Prostate gland (tissue), 2 donors: ENCODE results near the gene VTA1.

Experiments
- CTCF ChIP-seq, 4 experiments: fragments of 200-600 bp in 2 of 4; fragments of 450-650 bp in 2 of 4; sonication (generic) in 2 of 4; IDR thresholded peaks; 1 replicate in 3 of 4; 2 replicates in 1 of 4; pipeline ENCODE4 v1.5.1; 2016 to 2019; ENCODE audit warnings: antibody characterized with exemption in 4 of 4, mild to moderate bottlenecking in 2 of 4, moderate library complexity in 2 of 4
- POLR2A ChIP-seq: fragments of 450-650 bp; IDR thresholded peaks from one replicate; pipeline ENCODE4 v1.6.1; 2016; ENCODE audit warnings: antibody characterized with exemption, mild to moderate bottlenecking

GRCh38 chr6:142178129-142178528 is 31.1 kb downstream of the VTA1 start:
- no peak for TF ChIP-seq CTCF (IDR thresholded peaks at IDR 0.05)
- TF ChIP-seq POLR2A, result no peak
